SH-SY5Y (cell line): ENCODE measurements around the gene SPOCK2.

Experiments used
- GATA2 ChIP-seq: IDR thresholded peaks from 2 replicates; pipeline ENCODE4 v1.6.1; 2011; ENCODE audit warnings: mild to moderate bottlenecking, low read depth, low read length
- GATA3 ChIP-seq: IDR thresholded peaks from 2 replicates; pipeline ENCODE4 v1.6.1; 2011; ENCODE audit warnings: low read depth, mild to moderate bottlenecking, low read length, moderate library complexity

DNA sequence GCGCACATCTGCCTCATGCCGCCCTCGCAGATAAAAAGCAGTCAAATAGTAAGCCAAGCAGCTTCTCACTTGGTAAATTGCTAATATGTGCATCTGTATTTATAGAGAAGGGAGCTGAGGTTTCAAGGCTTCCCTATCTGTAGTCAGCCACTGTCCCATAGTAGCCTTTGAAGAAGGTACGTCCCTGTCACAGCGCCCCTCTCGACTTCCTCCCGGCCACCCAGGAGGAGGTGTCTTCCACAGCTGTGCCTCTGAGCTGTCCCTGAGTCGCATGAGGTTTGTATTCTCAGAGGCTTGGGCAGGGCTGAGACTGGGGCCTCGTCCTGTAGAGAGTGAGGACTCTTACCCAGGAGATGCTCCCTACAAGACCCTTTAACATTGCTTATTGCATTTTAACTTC lies 49.0 kb downstream of the SPOCK2 start:
- no peak for TF ChIP-seq GATA2
- no peak for TF ChIP-seq GATA3
